Vagina (tissue), 2 donors: ENCODE measurements around the gene PRKAR2B. TPM values are rescaled to one million over a fixed set of nuclear protein-coding genes. Genes with fewer than 3 reads are reported as not detected.

Source experiments
- DNase-seq, 2 donors: peaks; one replicate each; pipeline ENCODE4 v3.0.0-alpha.2; 2017; ENCODE audit errors: extremely low spot score in 2 of 2
- H3K27ac ChIP-seq: fragments of 200-600 bp; sonication (generic); one replicate; pipeline ENCODE4 v1.5.1; 2019
- H3K27me3 ChIP-seq: fragments of 200-600 bp; sonication (generic); one replicate; pipeline ENCODE4 v1.5.1; 2019
- H3K36me3 ChIP-seq, 2 donors: fragments of 200-600 bp; sonication (generic); one replicate each; pipeline ENCODE4 v1.5.1; 2017 to 2019
- H3K4me1 ChIP-seq: fragments of 200-600 bp; sonication (generic); one replicate; pipeline ENCODE4 v1.5.1; 2019
- H3K4me3 ChIP-seq, 2 donors: fragments of 200-600 bp; sonication (generic); 1 replicate in 1 of 2; 2 replicates in 1 of 2; pipeline ENCODE4 v1.5.1; 2016 to 2019
- H3K9me3 ChIP-seq: fragments of 200-600 bp; sonication (generic); one replicate; pipeline ENCODE4 v1.5.1; 2019
- POLR2A ChIP-seq, 2 donors: fragments of 450-650 bp; IDR thresholded peaks; one replicate each; pipeline ENCODE4 v1.6.1; 2017; ENCODE audit warnings: antibody characterized with exemption in 2 of 2, mild to moderate bottlenecking in 2 of 2, moderate library complexity in 2 of 2
- POLR2AphosphoS5 ChIP-seq, 2 donors: sonication (generic); formaldehyde crosslinking; IDR thresholded peaks; one replicate each; pipeline ENCODE4 v1.9.0; 2017; ENCODE audit warnings: antibody characterized with exemption in 2 of 2, mild to moderate bottlenecking in 2 of 2, low read depth in 1 of 2; ENCODE audit not compliant: insufficient read depth in 1 of 2
- intact Hi-C: fragments of 100-400 bp; cut with DNase I; formaldehyde crosslinking; loops from one replicate; pipeline ENCODE4 v1.15.1; 2023
- total RNA-seq: library from RNA; depleted of rRNA; stranded (reverse); fragments of >200 nt; gene quantifications from one replicate; pipeline ENCODE4 v1.2.3, GENCODE V29; 2016
- TF ChIP-seq, protein P1 (sequence below), 3 experiments: fragments of 450-650 bp in 2 of 3; fragments of 200-600 bp in 1 of 3; sonication (generic) in 1 of 3; IDR thresholded peaks; one replicate each; pipeline ENCODE4 v1.5.1; 2017 to 2019; ENCODE audit warnings: antibody characterized with exemption in 3 of 3, mild to moderate bottlenecking in 2 of 3, moderate library complexity in 2 of 3

PRKAR2B gene
- total RNA-seq, 1 donor from 2014 or later = 16.5 TPM

GRCh38 chr7:107056728-107057473 is 12.4 kb downstream of the PRKAR2B start:
- intact Hi-C loops = no loop called here
- Histone ChIP-seq H3K36me3 (no peaks in the 10 kb centered on the region), H3K27ac (no peak overlapping the region), H3K9me3 (no peaks in the 10 kb centered on the region), H3K4me1 (no peaks in the 10 kb centered on the region), H3K27me3 (no peaks in the 10 kb centered on the region), H3K4me3 (no peak overlapping the region)
- TF ChIP-seq, protein P1, sequence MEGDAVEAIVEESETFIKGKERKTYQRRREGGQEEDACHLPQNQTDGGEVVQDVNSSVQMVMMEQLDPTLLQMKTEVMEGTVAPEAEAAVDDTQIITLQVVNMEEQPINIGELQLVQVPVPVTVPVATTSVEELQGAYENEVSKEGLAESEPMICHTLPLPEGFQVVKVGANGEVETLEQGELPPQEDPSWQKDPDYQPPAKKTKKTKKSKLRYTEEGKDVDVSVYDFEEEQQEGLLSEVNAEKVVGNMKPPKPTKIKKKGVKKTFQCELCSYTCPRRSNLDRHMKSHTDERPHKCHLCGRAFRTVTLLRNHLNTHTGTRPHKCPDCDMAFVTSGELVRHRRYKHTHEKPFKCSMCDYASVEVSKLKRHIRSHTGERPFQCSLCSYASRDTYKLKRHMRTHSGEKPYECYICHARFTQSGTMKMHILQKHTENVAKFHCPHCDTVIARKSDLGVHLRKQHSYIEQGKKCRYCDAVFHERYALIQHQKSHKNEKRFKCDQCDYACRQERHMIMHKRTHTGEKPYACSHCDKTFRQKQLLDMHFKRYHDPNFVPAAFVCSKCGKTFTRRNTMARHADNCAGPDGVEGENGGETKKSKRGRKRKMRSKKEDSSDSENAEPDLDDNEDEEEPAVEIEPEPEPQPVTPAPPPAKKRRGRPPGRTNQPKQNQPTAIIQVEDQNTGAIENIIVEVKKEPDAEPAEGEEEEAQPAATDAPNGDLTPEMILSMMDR (IDR thresholded peaks at IDR 0.05) = no peak
- no peak for TF ChIP-seq POLR2A (IDR thresholded peaks at IDR 0.05)
- TF ChIP-seq POLR2AphosphoS5 (IDR thresholded peaks at IDR 0.05; ENCODE audit: insufficient read depth in 1 of 2, low read depth in 1 of 2) = no peak
- DNase-seq = no peak

DNA sequence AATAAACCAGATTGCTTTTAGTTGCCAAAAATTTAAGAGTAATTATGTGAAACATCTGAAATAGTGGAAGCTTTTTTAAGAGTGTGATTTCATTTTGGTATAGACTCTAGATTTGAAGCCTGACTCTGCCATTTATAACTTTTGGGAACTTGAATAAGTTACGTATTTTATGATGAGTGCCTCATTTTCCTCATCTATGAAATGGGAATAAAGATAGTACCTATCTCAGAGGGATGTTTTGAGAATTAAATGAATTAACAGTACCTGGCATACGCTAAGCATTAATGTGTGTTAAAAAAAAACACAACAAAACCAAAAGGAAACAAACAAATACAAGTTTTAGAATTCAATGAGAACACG is 12.9 kb downstream of the PRKAR2B start:
- DNase-seq = no peak
- Histone ChIP-seq H3K27ac (no peak overlapping the region), H3K4me1 (no peaks in the 10 kb centered on the region), H3K27me3 (no peaks in the 10 kb centered on the region), H3K36me3 (no peaks in the 10 kb centered on the region), H3K4me3 (no peak overlapping the region), H3K9me3 (no peaks in the 10 kb centered on the region)
- intact Hi-C loops = no loop called here
- TF ChIP-seq POLR2A (IDR thresholded peaks at IDR 0.05) (no peak), POLR2AphosphoS5 (IDR thresholded peaks at IDR 0.05; ENCODE audit: insufficient read depth in 1 of 2, low read depth in 1 of 2) (no peak)
- TF ChIP-seq, protein P1 (IDR thresholded peaks at IDR 0.05) = no peak

DNA sequence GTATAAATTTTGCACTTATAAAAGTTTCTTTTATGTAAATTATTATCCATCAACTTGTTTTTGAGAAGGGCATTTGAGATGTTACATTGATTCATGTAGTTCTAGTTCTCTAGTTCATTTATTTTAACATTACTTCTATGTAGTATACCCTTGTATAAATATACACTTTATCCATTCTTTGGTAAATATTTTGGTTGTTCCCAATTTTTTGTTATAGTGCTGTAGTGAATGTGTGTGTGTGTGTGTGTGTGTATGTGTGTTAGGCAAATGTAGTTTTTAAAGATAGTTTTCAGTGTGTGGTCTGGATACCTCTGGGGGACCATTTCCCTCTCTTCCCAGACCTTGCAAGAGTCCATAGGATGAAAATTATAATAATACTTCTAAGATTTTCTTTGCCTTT is 15.0 kb downstream of the PRKAR2B start:
- H3K4me3 ChIP-seq = no peak overlapping the region
- DNase-seq = no peak
- no peak for TF ChIP-seq POLR2AphosphoS5 (IDR thresholded peaks at IDR 0.05; ENCODE audit: insufficient read depth in 1 of 2, low read depth in 1 of 2)
- TF ChIP-seq POLR2A (IDR thresholded peaks at IDR 0.05) = no peak
- TF ChIP-seq, protein P1 (IDR thresholded peaks at IDR 0.05) = no peak
- H3K9me3 ChIP-seq = no peaks in the 10 kb centered on the region
- H3K27ac ChIP-seq = no peak overlapping the region
- H3K36me3 ChIP-seq = no peaks in the 10 kb centered on the region
- H3K4me1 ChIP-seq = peaks cover 5% of the 10 kb centered on the region
- H3K27me3 ChIP-seq = no peaks in the 10 kb centered on the region
- intact Hi-C loops = no loop called here

- peaks cover 5% of the 10 kb centered on the region for H3K4me1 ChIP-seq
- intact Hi-C loops = no loop called here
Observed at GRCh38 chr7:107063245-107064120, 19.0 kb downstream of the PRKAR2B start.

GRCh38 chr7:107064255-107064654 is 19.8 kb downstream of the PRKAR2B start:
- intact Hi-C loops = no loop called here
- Histone ChIP-seq H3K4me1 (peaks cover 5% of the 10 kb centered on the region), H3K27ac (no peak overlapping the region)

More at GRCh38 chr7:107063245-107064120, 19.0 kb downstream of the PRKAR2B start:
- H3K4me3 ChIP-seq = no peak overlapping the region
- H3K36me3 ChIP-seq = no peaks in the 10 kb centered on the region
- H3K27me3 ChIP-seq = no peaks in the 10 kb centered on the region
- no peaks in the 10 kb centered on the region for H3K9me3 ChIP-seq
- TF ChIP-seq POLR2A (IDR thresholded peaks at IDR 0.05) = no peak
- no peak overlapping the region for H3K27ac ChIP-seq
- no peak for DNase-seq

More at GRCh38 chr7:107064255-107064654, 19.8 kb downstream of the PRKAR2B start:
- Histone ChIP-seq H3K27me3 (no peaks in the 10 kb centered on the region), H3K36me3 (no peaks in the 10 kb centered on the region), H3K4me3 (no peak overlapping the region), H3K9me3 (no peaks in the 10 kb centered on the region)
- DNase-seq = no peak
- TF ChIP-seq POLR2A (IDR thresholded peaks at IDR 0.05) (no peak), POLR2AphosphoS5 (IDR thresholded peaks at IDR 0.05; ENCODE audit: insufficient read depth in 1 of 2, low read depth in 1 of 2) (no peak)
- TF ChIP-seq, protein P1 (IDR thresholded peaks at IDR 0.05) = no peak
